Femur (tissue), 1 donor: ENCODE data around the gene PRKCE.

Source experiments
- DNase-seq: peaks from one replicate; pipeline ENCODE4 v3.0.0-alpha.2; 2017

Gene PRKCE

GRCh38 chr2:46136953-46137352, 485.5 kb downstream of the PRKCE start:
- no peak for DNase-seq

GRCh38 chr2:46142546-46143428, 491.3 kb downstream of the PRKCE start:
- no peak for DNase-seq

GRCh38 chr2:46143429-46144132, 492.1 kb downstream of the PRKCE start:
- DNase-seq: no peak

GRCh38 chr2:46144133-46144800, 492.8 kb downstream of the PRKCE start:
- DNase-seq: no peak

- no peak for DNase-seq
These were observed 493.5 kb downstream of the PRKCE start for GRCh38 chr2:46145017-46145416.

- DNase-seq: no peak
These were observed 494.4 kb downstream of the PRKCE start for GRCh38 chr2:46145840-46146239.

- no peak for DNase-seq
These were observed 495.5 kb downstream of the PRKCE start for GRCh38 chr2:46146866-46147502.

GRCh38 chr2:46147626-46148368, 496.3 kb downstream of the PRKCE start:
- DNase-seq: no peak

GRCh38 chr2:46148369-46148736, 496.9 kb downstream of the PRKCE start:
- DNase-seq: no peak

- no peak for DNase-seq
These were observed 499.0 kb downstream of the PRKCE start for GRCh38 chr2:46150445-46150955.

- DNase-seq: no peak
These were observed 500.1 kb downstream of the PRKCE start for GRCh38 chr2:46151577-46151976.

- DNase-seq: no peak
These were observed 502.7 kb downstream of the PRKCE start for GRCh38 chr2:46153996-46154753.

- no peak for DNase-seq
These were observed 505.8 kb downstream of the PRKCE start for GRCh38 chr2:46157072-46157965.

- no peak for DNase-seq
These were observed 506.5 kb downstream of the PRKCE start for GRCh38 chr2:46157966-46158310.

GRCh38 chr2:46158661-46159060, 507.2 kb downstream of the PRKCE start:
- DNase-seq: no peak

GRCh38 chr2:46160326-46160725, 508.9 kb downstream of the PRKCE start:
- DNase-seq: no peak

GRCh38 chr2:46161315-46161714, 509.8 kb downstream of the PRKCE start:
- DNase-seq: no peak

GRCh38 chr2:46161911-46162310, 510.4 kb downstream of the PRKCE start:
- DNase-seq: no peak

GRCh38 chr2:46162329-46163097, 511.0 kb downstream of the PRKCE start:
- DNase-seq: no peak

GRCh38 chr2:46163098-46163430, 511.6 kb downstream of the PRKCE start:
- DNase-seq: no peak
